ENCODE measurements around the gene NINL.

GRCh38 chr20:25481918-25482253 lies 103.4 kb downstream of the NINL start:
- TF ChIP-seq, protein P1, sequence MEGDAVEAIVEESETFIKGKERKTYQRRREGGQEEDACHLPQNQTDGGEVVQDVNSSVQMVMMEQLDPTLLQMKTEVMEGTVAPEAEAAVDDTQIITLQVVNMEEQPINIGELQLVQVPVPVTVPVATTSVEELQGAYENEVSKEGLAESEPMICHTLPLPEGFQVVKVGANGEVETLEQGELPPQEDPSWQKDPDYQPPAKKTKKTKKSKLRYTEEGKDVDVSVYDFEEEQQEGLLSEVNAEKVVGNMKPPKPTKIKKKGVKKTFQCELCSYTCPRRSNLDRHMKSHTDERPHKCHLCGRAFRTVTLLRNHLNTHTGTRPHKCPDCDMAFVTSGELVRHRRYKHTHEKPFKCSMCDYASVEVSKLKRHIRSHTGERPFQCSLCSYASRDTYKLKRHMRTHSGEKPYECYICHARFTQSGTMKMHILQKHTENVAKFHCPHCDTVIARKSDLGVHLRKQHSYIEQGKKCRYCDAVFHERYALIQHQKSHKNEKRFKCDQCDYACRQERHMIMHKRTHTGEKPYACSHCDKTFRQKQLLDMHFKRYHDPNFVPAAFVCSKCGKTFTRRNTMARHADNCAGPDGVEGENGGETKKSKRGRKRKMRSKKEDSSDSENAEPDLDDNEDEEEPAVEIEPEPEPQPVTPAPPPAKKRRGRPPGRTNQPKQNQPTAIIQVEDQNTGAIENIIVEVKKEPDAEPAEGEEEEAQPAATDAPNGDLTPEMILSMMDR (IDR thresholded peaks at IDR 0.05), result no peak
- TF ChIP-seq POLR2A (IDR thresholded peaks at IDR 0.05), result no peak
- TF ChIP-seq POLR2AphosphoS5 (IDR thresholded peaks at IDR 0.05), result no peak

Data from upper lobe of left lung (tissue), 4 donors.